ENCODE measurements around the gene SHC4.
"Not testable (repeated sequence)": the region's sequence is repeated elsewhere in the genome, so short reads cannot be mapped to it uniquely, and the experiment has no call there.

The SHC4 gene

GRCh38 chr15:48924528-48925393 is 39.0 kb downstream of the SHC4 start:
- DNase-seq (ENCODE audit: low read depth) = no peak

- no peak for DNase-seq (ENCODE audit: low read depth)
Measured at GRCh38 chr15:48922046-48922445, 41.7 kb downstream of the SHC4 start.

GRCh38 chr15:48916721-48917120 is 47.0 kb downstream of the SHC4 start:
- no peak for DNase-seq (ENCODE audit: low read depth)

- DNase-seq (ENCODE audit: low read depth) = no peak
Measured at GRCh38 chr15:48915861-48916260, 47.9 kb downstream of the SHC4 start.

- no peak for DNase-seq (ENCODE audit: low read depth)
Measured at GRCh38 chr15:48914717-48915116, 49.0 kb downstream of the SHC4 start.

GRCh38 chr15:48913141-48913540 is 50.6 kb downstream of the SHC4 start:
- DNase-seq (ENCODE audit: low read depth) = no peak

- DNase-seq (ENCODE audit: low read depth) = not testable (repeated sequence)
Measured at GRCh38 chr15:48910554-48910953, 53.2 kb downstream of the SHC4 start.

GRCh38 chr15:48909313-48909712 is 54.4 kb downstream of the SHC4 start:
- not testable (repeated sequence) for DNase-seq (ENCODE audit: low read depth)

GRCh38 chr15:48905847-48906246 is 57.9 kb downstream of the SHC4 start:
- no peak for DNase-seq (ENCODE audit: low read depth)

GRCh38 chr15:48905216-48905615 is 58.5 kb downstream of the SHC4 start:
- no peak for DNase-seq (ENCODE audit: low read depth)

GRCh38 chr15:48904758-48905157 is 59.0 kb downstream of the SHC4 start:
- no peak for DNase-seq (ENCODE audit: low read depth)

GRCh38 chr15:48899793-48900192 is 63.9 kb downstream of the SHC4 start:
- DNase-seq (ENCODE audit: low read depth) = no peak

- DNase-seq (ENCODE audit: low read depth) = no peak
Measured at GRCh38 chr15:48898446-48898845, 65.3 kb downstream of the SHC4 start.

GRCh38 chr15:48898032-48898431 is 65.7 kb downstream of the SHC4 start:
- DNase-seq (ENCODE audit: low read depth) = no peak

GRCh38 chr15:48896869-48897814 is 66.6 kb downstream of the SHC4 start:
- DNase-seq (ENCODE audit: low read depth) = no peak

GRCh38 chr15:48893311-48893710 is 70.4 kb downstream of the SHC4 start:
- DNase-seq (ENCODE audit: low read depth) = no peak

- DNase-seq (ENCODE audit: low read depth) = no peak
Measured at GRCh38 chr15:48891232-48891765, 72.4 kb downstream of the SHC4 start.

- DNase-seq (ENCODE audit: low read depth) = no peak
Measured at GRCh38 chr15:48890375-48890972, 73.2 kb downstream of the SHC4 start.

GRCh38 chr15:48889925-48890324 is 73.8 kb downstream of the SHC4 start:
- no peak for DNase-seq (ENCODE audit: low read depth)

GRCh38 chr15:48888836-48889235 is 74.9 kb downstream of the SHC4 start:
- no peak for DNase-seq (ENCODE audit: low read depth)

- DNase-seq (ENCODE audit: low read depth) = no peak
Measured at GRCh38 chr15:48888191-48888590, 75.5 kb downstream of the SHC4 start.

- DNase-seq (ENCODE audit: low read depth) = no peak
Measured at GRCh38 chr15:48887144-48887543, 76.6 kb downstream of the SHC4 start.

All from stimulated activated CD8-positive, alpha-beta memory T cell treated with anti-CD3 and anti-CD28 coated beads, Interleukin-4, amount 100 ng/mL, for 24 hours (primary cell).